HG03439 (cell line): ENCODE measurements around the gene PIEZO2.
"Not testable (repeated sequence)": the region's sequence is repeated elsewhere in the genome, so short reads cannot be mapped to it uniquely, and the experiment has no call there.

ENCODE experiments used
- ATAC-seq: cut with Tn5 transposase; IDR thresholded peaks from one replicate; pipeline ENCODE4 v1.9.1; 2021; ENCODE audit warnings: mild to moderate bottlenecking, moderate library complexity; ENCODE audit not compliant: unreplicated experiment

The PIEZO2 gene

GRCh38 chr18:10851824-10852319 is 297.5 kb downstream of the PIEZO2 start:
- ATAC-seq: no peak

- ATAC-seq: no peak
These were observed 298.5 kb downstream of the PIEZO2 start for GRCh38 chr18:10850840-10851239.

- ATAC-seq: no peak
These were observed 299.2 kb downstream of the PIEZO2 start for GRCh38 chr18:10850216-10850615.

- no peak for ATAC-seq
These were observed 301.5 kb downstream of the PIEZO2 start for GRCh38 chr18:10847907-10848306.

GRCh38 chr18:10847408-10847790 is 302.0 kb downstream of the PIEZO2 start:
- no peak for ATAC-seq

GRCh38 chr18:10846657-10847407 is 302.5 kb downstream of the PIEZO2 start:
- ATAC-seq: no peak

GRCh38 chr18:10846035-10846434 is 303.3 kb downstream of the PIEZO2 start:
- ATAC-seq: not testable (repeated sequence)

GRCh38 chr18:10843565-10843964 is 305.8 kb downstream of the PIEZO2 start:
- ATAC-seq: no peak

GRCh38 chr18:10842861-10843260 is 306.5 kb downstream of the PIEZO2 start:
- no peak for ATAC-seq

- ATAC-seq: no peak
These were observed 307.0 kb downstream of the PIEZO2 start for GRCh38 chr18:10842371-10842770.

GRCh38 chr18:10841203-10841602 is 308.2 kb downstream of the PIEZO2 start:
- no peak for ATAC-seq

- no peak for ATAC-seq
These were observed 308.6 kb downstream of the PIEZO2 start for GRCh38 chr18:10840743-10841142.

- ATAC-seq: no peak
These were observed 309.9 kb downstream of the PIEZO2 start for GRCh38 chr18:10839421-10839820.

- no peak for ATAC-seq
These were observed 310.8 kb downstream of the PIEZO2 start for GRCh38 chr18:10838553-10838952.

GRCh38 chr18:10834128-10834815 is 315.1 kb downstream of the PIEZO2 start:
- no peak for ATAC-seq

- ATAC-seq: no peak
These were observed 315.7 kb downstream of the PIEZO2 start for GRCh38 chr18:10833656-10834055.

- no peak for ATAC-seq
These were observed 323.0 kb downstream of the PIEZO2 start for GRCh38 chr18:10826400-10826799.

GRCh38 chr18:10822456-10822855 is 326.9 kb downstream of the PIEZO2 start:
- no peak for ATAC-seq

- ATAC-seq: no peak
These were observed 328.7 kb downstream of the PIEZO2 start for GRCh38 chr18:10820681-10821080.

GRCh38 chr18:10814336-10814735 is 335.0 kb downstream of the PIEZO2 start:
- ATAC-seq: no peak

- ATAC-seq: no peak
These were observed 343.7 kb downstream of the PIEZO2 start for GRCh38 chr18:10805587-10806118.

- ATAC-seq: no peak
These were observed 345.2 kb downstream of the PIEZO2 start for GRCh38 chr18:10804126-10804525.
